ENCODE measurements around the gene KNL1. TPM values are rescaled to one million over a fixed set of nuclear protein-coding genes. Genes with fewer than 3 reads are reported as not detected.

Gene KNL1
- total and polyA plus RNA-seq, 7 donors, result under 0.01 to 5.9 (median 0.57) TPM; not detected in 1

DNA sequence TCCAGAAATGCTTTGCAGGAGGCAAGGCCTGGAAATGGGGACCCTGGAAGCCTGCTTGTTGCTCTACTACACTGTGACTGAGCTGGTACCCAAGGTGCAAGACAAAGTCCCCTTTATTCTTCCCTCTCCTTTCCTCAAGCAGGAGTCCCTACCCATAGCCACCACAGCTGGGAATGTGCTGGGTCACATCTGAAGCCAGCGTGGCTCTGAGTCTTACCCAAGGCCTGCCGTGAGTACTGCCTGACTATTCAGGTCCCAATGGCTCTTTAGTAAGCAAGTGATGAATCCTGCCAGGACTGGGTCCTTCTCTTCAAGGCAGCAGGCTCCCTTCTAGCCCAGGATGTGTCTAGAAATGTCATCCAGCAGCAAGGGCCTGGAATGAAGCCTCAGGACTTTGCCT lies 91.3 kb downstream of the KNL1 start:
- Histone ChIP-seq H3K27ac (no peak overlapping the region), H3K27me3 (no peaks in the 10 kb centered on the region), H3K36me3 (peaks cover 0 to 4% (median 0%) of the 10 kb centered on the region in 4 donors), H3K4me3 (no peak overlapping the region), H3K4me1 (no peaks in the 10 kb centered on the region), H3K9me3 (no peaks in the 10 kb centered on the region)
- no peak for DNase-seq
- TF ChIP-seq POLR2AphosphoS5 (IDR thresholded peaks at IDR 0.05), result no peak
- no peak for TF ChIP-seq EP300 (IDR thresholded peaks at IDR 0.05)
- TF ChIP-seq POLR2A (IDR thresholded peaks at IDR 0.05), result no peak
- TF ChIP-seq, protein P1, sequence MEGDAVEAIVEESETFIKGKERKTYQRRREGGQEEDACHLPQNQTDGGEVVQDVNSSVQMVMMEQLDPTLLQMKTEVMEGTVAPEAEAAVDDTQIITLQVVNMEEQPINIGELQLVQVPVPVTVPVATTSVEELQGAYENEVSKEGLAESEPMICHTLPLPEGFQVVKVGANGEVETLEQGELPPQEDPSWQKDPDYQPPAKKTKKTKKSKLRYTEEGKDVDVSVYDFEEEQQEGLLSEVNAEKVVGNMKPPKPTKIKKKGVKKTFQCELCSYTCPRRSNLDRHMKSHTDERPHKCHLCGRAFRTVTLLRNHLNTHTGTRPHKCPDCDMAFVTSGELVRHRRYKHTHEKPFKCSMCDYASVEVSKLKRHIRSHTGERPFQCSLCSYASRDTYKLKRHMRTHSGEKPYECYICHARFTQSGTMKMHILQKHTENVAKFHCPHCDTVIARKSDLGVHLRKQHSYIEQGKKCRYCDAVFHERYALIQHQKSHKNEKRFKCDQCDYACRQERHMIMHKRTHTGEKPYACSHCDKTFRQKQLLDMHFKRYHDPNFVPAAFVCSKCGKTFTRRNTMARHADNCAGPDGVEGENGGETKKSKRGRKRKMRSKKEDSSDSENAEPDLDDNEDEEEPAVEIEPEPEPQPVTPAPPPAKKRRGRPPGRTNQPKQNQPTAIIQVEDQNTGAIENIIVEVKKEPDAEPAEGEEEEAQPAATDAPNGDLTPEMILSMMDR (IDR thresholded peaks at IDR 0.05), result no peak
- intact Hi-C loops (cut with DNase I), result no loop called here
- WGBS, 2 donors, result 95 to 96% methylated on average over 2 of the region's 2 CpGs

DNA sequence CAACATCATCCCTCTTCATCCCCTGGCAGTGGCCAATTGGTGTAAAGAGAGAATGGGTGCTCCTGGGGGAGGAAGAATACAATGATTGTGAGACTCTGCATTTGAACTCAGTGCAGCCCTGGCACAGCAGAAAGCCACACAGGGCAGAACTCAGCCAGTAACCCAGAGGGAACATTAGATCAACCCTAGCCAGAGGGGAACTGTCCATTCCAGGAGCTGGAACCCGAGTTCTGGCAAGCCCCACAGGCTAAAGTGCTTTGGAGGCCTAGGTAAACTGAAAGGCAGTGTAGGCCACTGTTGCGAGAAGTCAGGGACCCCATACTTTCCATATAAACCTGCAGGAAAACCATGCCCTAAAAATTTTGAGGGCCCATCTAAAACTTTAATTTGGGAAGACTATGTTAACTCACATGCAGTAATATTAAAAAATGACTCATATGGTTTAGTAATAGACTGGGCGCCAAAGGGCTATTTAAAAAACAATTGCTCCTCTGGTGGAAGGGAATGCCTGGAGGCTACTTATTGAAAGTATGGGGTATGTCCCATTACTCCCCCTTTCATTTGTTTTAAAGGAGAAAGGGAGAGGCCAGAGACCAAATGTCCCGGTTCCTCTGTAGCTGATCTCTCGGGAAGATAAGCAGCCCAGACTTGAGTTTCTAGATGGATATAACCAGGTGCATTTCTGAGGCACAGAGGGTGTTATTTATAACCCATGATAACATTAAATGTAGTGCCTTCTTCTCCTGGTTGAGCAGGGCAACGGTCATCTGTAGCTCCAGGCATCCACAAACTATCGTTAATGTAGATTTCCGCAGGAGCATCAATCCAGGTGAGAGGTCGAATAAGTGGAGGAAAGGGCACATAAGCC lies 95.1 kb downstream of the KNL1 start:
- peaks cover 0 to 11% (median 9%) of the 10 kb centered on the region in 4 donors for H3K4me1 ChIP-seq
- 91 to 92% methylated on average over 9 of the region's 9 CpGs for WGBS, 2 donors
- H3K4me3 ChIP-seq, result no peak overlapping the region
- no peak overlapping the region for H3K27ac ChIP-seq
- H3K36me3 ChIP-seq, result peaks cover 0 to 28% (median 0%) of the 10 kb centered on the region in 4 donors
- no peaks in the 10 kb centered on the region for H3K9me3 ChIP-seq
- intact Hi-C loops (cut with DNase I), result no loop called here
- no peaks in the 10 kb centered on the region for H3K27me3 ChIP-seq
- no peak for TF ChIP-seq EP300 (IDR thresholded peaks at IDR 0.05)
- no peak for DNase-seq

DNA sequence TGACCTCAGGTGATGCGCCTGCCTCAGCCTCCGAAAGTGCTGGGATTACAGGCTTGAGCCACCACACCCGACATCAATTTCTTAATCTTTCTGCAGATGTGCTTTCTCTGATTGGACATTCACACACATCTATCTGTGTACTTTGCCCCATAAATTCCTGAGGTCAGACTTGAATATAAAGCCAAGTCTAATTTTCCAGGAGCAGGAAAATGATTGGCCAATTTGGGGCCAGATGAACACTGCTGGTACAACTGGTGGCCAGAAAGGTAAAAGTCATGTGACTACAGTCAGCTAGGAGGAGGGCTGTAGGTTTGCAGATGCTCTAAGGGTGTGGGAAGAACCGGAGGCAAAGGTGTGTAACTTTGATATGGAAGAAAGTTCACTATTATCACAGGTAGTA lies 97.7 kb downstream of the KNL1 start:
- WGBS, 2 donors, result 22 to 60% methylated on average over 4 of the region's 4 CpGs
- no peak for DNase-seq
- intact Hi-C loops (cut with DNase I), result no loop called here
- H3K4me1 ChIP-seq, result peaks cover 0 to 22% (median 20%) of the 10 kb centered on the region in 4 donors
- H3K36me3 ChIP-seq, result peaks cover 0 to 28% (median 0%) of the 10 kb centered on the region in 4 donors
- H3K27me3 ChIP-seq, result no peaks in the 10 kb centered on the region
- no peak for TF ChIP-seq EP300 (IDR thresholded peaks at IDR 0.05)
- no peak for TF ChIP-seq POLR2A (IDR thresholded peaks at IDR 0.05)
- TF ChIP-seq POLR2AphosphoS5 (IDR thresholded peaks at IDR 0.05), result no peak
- TF ChIP-seq, protein P1 (IDR thresholded peaks at IDR 0.05), result no peak
- no peaks in the 10 kb centered on the region for H3K9me3 ChIP-seq
- no peak overlapping the region for H3K4me3 ChIP-seq
- no peak overlapping the region for H3K27ac ChIP-seq

DNA sequence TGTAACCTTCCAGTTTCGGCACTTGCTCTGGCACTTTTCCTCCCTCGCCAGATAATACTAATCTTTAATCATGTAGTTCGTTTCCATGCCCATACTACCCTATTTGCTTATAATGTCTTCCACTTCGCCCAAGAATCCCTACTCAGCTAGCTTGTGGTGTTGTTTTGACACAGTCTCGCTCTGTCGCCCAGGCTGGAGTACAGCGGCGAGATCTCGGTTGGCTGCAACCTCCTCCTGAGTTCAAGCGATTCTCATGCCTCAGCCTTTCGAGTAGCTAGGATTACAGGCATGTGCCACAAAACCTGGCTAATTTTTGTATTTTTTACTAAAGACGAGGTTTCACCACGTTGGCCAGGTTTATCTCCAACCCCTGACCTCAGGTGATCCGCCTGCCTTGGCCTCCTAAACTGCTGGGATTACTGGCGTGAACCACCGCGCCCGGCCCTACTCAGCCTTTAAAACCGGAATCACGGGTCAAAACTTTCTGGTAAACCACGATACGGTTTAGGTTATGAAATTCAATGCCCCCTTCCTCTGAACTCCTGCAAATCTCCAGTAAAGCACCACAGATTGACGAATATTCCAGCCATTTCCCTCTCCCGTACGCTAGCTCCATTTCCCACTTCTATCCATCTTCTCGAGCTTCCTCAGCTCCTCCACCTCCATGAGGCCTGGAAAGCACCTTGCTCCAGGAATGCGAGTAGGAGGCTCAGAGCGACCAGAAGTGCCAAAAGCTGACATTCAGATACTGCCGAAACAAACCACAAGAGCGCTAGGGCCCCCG lies 100.0 kb downstream of the KNL1 start:
- H3K9me3 ChIP-seq, result no peaks in the 10 kb centered on the region
- 28 to 31% methylated on average over 31 of the region's 31 CpGs for WGBS, 2 donors
- intact Hi-C loops (cut with DNase I), result loop anchor here (2.0 kb wide), 1 partner anchor 61 kb away; the partner anchor contains the start of gene RMDN3

More for the DNA sequence above, 100.0 kb downstream of the KNL1 start:
- no peak for TF ChIP-seq POLR2A (IDR thresholded peaks at IDR 0.05)
- TF ChIP-seq, protein P1 (IDR thresholded peaks at IDR 0.05), result no peak
- no peak for TF ChIP-seq EP300 (IDR thresholded peaks at IDR 0.05)
- no peak for TF ChIP-seq POLR2AphosphoS5 (IDR thresholded peaks at IDR 0.05)
- Histone ChIP-seq H3K4me3 (peak overlapping the region; percentile 69 to 89 (median 81)), H3K4me1 (peaks cover 0 to 22% (median 20%) of the 10 kb centered on the region in 4 donors), H3K27me3 (no peaks in the 10 kb centered on the region), H3K27ac (peak overlapping the region; percentile 96 to 100 (median 98)), H3K36me3 (peaks cover 0 to 28% (median 0%) of the 10 kb centered on the region in 4 donors)
- no peak for DNase-seq
